HG02884 (cell line): ENCODE results near the gene PHLPP1.
"Not testable (repeated sequence)": the region's sequence is repeated elsewhere in the genome, so short reads cannot be mapped to it uniquely, and the experiment has no call there.

Experiments used
- ATAC-seq: cut with Tn5 transposase; IDR thresholded peaks from one replicate; pipeline ENCODE4 v1.9.1; 2021; ENCODE audit warnings: mild to moderate bottlenecking, moderate library complexity; ENCODE audit not compliant: unreplicated experiment

PHLPP1 gene

GRCh38 chr18:62880034-62880433 is 164.7 kb downstream of the PHLPP1 start:
- no peak for ATAC-seq

GRCh38 chr18:62880673-62881364 is 165.5 kb downstream of the PHLPP1 start:
- ATAC-seq = no peak

GRCh38 chr18:62881509-62882016 is 166.2 kb downstream of the PHLPP1 start:
- peak; percentile 65 for ATAC-seq

- no peak for ATAC-seq
Measured at GRCh38 chr18:62883937-62884735, 168.8 kb downstream of the PHLPP1 start.

- no peak for ATAC-seq
Measured at GRCh38 chr18:62885804-62886203, 170.5 kb downstream of the PHLPP1 start.

- ATAC-seq = no peak
Measured at GRCh38 chr18:62894681-62895390, 179.5 kb downstream of the PHLPP1 start.

GRCh38 chr18:62897153-62897552 is 181.8 kb downstream of the PHLPP1 start:
- no peak for ATAC-seq

GRCh38 chr18:62898359-62898758 is 183.0 kb downstream of the PHLPP1 start:
- ATAC-seq = peak; percentile 98

GRCh38 chr18:62899534-62899933 is 184.2 kb downstream of the PHLPP1 start:
- no peak for ATAC-seq

GRCh38 chr18:62900132-62900883 is 185.0 kb downstream of the PHLPP1 start:
- ATAC-seq = no peak

- no peak for ATAC-seq
Measured at GRCh38 chr18:62902776-62903175, 187.4 kb downstream of the PHLPP1 start.

- ATAC-seq = no peak
Measured at GRCh38 chr18:62904396-62905285, 189.3 kb downstream of the PHLPP1 start.

GRCh38 chr18:62912885-62913284 is 197.5 kb downstream of the PHLPP1 start:
- no peak for ATAC-seq

- ATAC-seq = not testable (repeated sequence)
Measured at GRCh38 chr18:62913824-62914223, 198.5 kb downstream of the PHLPP1 start.

- no peak for ATAC-seq
Measured at GRCh38 chr18:62914871-62915392, 199.6 kb downstream of the PHLPP1 start.

- no peak for ATAC-seq
Measured at GRCh38 chr18:62918361-62918760, 203.0 kb downstream of the PHLPP1 start.

GRCh38 chr18:62919109-62919838 is 203.9 kb downstream of the PHLPP1 start:
- ATAC-seq = no peak

GRCh38 chr18:62925031-62925688 is 209.8 kb downstream of the PHLPP1 start:
- no peak for ATAC-seq
